Measurements from ENCODE around the gene SLC10A1.

DNA sequence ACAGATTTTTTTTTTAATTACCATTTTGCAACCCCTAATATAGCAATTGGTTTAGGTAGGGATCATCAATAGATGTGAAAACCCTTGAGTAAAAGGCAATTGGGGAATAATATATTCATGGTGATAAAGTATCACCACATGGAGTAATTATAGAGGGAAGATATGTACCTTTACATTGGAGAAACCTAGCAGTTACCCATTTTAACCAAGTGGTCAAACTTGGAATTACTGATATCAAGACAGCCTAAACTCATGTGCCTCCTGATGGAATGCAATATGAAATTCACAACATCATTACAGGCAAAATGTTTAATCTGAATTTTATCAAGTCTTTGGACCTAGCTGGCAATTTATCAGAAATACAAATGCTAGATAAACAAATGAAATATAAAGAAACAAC is 6.7 kb upstream of the SLC10A1 start:
- TF ChIP-seq, protein P1, sequence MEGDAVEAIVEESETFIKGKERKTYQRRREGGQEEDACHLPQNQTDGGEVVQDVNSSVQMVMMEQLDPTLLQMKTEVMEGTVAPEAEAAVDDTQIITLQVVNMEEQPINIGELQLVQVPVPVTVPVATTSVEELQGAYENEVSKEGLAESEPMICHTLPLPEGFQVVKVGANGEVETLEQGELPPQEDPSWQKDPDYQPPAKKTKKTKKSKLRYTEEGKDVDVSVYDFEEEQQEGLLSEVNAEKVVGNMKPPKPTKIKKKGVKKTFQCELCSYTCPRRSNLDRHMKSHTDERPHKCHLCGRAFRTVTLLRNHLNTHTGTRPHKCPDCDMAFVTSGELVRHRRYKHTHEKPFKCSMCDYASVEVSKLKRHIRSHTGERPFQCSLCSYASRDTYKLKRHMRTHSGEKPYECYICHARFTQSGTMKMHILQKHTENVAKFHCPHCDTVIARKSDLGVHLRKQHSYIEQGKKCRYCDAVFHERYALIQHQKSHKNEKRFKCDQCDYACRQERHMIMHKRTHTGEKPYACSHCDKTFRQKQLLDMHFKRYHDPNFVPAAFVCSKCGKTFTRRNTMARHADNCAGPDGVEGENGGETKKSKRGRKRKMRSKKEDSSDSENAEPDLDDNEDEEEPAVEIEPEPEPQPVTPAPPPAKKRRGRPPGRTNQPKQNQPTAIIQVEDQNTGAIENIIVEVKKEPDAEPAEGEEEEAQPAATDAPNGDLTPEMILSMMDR (conservative IDR thresholded peaks at IDR 0.05), result peak; percentile 47
- no peak for TF ChIP-seq ZFX (IDR thresholded peaks at IDR 0.05)

All from C4-2B (cell line).